ENCODE measurements around the gene OXSM.

DNA sequence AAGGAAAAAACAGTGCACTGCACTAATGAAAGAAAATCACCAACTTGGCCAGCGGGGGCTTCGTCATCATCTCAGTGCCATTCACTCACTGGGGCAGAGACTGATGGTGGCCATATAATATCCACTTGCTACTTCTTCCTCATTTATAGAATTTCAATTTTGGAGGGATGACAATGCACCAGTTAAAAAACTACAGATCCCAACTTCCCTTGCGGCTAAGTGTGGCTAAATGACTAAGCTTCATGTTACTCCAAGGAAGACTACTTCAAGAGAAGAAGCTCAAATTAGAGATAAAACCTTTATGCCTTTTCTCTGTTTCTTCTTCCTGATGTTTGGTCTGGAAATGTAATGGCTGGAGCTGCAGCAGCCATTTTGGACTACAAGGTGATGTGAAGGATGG, 45.4 kb upstream of the OXSM start:
- TF ChIP-seq, protein P1, sequence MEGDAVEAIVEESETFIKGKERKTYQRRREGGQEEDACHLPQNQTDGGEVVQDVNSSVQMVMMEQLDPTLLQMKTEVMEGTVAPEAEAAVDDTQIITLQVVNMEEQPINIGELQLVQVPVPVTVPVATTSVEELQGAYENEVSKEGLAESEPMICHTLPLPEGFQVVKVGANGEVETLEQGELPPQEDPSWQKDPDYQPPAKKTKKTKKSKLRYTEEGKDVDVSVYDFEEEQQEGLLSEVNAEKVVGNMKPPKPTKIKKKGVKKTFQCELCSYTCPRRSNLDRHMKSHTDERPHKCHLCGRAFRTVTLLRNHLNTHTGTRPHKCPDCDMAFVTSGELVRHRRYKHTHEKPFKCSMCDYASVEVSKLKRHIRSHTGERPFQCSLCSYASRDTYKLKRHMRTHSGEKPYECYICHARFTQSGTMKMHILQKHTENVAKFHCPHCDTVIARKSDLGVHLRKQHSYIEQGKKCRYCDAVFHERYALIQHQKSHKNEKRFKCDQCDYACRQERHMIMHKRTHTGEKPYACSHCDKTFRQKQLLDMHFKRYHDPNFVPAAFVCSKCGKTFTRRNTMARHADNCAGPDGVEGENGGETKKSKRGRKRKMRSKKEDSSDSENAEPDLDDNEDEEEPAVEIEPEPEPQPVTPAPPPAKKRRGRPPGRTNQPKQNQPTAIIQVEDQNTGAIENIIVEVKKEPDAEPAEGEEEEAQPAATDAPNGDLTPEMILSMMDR (IDR thresholded peaks at IDR 0.05): no peak
- TF ChIP-seq POLR2A (IDR thresholded peaks at IDR 0.05): no peak

Measured in heart left ventricle (tissue), 13 donors.